T-helper 2 cell treated with Interferon-gamma antibody and Interleukin-4, amounts not matched to agents 5 μg/mL and 100 μg/mL, for 36 hours (primary cell): ENCODE measurements around the gene PSG4.
"Not testable (repeated sequence)": the region's sequence is repeated elsewhere in the genome, so short reads cannot be mapped to it uniquely, and the experiment has no call there.

Source experiments
- DNase-seq: peaks from one replicate; pipeline ENCODE4 v3.0.0; 2021; ENCODE audit warnings: low spot score
- H3K27ac Mint-ChIP-seq: one replicate; pipeline ENCODE4 v1.8.0; 2021; ENCODE audit warnings: mild to moderate bottlenecking, mixed read lengths
- H3K27me3 Mint-ChIP-seq: one replicate; pipeline ENCODE4 v1.8.0; 2021; ENCODE audit warnings: low read depth, mixed read lengths
- H3K36me3 Mint-ChIP-seq: one replicate; pipeline ENCODE4 v1.8.0; 2021; ENCODE audit warnings: low read depth, mixed read lengths
- H3K4me1 Mint-ChIP-seq: one replicate; pipeline ENCODE4 v1.8.0; 2021; ENCODE audit warnings: low read depth, mixed read lengths
- H3K4me3 Mint-ChIP-seq: one replicate; pipeline ENCODE4 v1.8.0; 2022; ENCODE audit warnings: mild to moderate bottlenecking, moderate library complexity, mixed read lengths
- H3K9me3 Mint-ChIP-seq: one replicate; pipeline ENCODE4 v1.8.0; 2021; ENCODE audit warnings: mixed read lengths

PSG4 gene

DNA sequence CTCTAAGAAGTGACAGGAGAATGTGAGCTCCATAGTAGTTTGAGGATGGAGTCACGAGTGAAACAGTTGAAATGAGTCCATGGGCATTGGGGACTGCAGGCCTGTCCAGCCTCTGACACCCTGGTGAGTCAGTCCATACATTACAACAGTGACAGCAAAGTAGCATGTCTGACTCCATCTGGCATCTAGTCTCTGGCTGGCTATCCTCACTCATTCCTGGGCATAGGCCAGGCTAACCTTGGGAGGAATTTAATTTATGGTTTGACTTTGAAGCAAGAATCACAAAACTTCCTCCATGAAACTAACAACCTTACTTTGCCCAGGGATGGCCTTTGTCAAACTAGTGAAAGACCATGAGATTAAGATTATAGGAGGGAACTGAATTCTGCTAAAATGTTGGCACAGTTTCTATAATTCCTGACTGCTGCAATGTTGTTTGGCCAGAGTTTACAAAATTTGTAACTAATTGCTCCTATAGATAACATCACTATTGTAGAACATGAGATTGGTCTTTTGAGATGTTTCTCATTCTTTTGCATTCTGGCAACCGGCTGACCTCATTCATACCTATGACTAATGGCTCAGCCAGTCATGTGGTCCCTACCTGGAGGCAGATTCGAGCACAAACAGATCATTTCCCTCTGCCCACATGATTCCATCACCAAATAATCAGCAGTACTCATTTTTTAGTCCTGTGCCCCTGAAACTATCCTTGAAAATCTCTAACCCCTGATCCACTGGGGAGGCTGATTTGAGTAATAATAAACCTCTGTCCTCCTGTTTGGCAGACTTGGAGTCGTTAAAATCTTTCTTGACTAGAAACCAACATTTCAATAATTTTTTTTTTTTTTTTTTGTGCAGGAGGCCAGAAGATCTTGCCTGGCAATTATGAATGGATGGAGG is 23.3 kb downstream of the PSG4 start:
- H3K4me3 Mint-ChIP-seq, H3K27me3 Mint-ChIP-seq, DNase-seq, H3K4me1 Mint-ChIP-seq, H3K9me3 Mint-ChIP-seq, H3K27ac Mint-ChIP-seq, H3K36me3 Mint-ChIP-seq: not testable (repeated sequence)

DNA sequence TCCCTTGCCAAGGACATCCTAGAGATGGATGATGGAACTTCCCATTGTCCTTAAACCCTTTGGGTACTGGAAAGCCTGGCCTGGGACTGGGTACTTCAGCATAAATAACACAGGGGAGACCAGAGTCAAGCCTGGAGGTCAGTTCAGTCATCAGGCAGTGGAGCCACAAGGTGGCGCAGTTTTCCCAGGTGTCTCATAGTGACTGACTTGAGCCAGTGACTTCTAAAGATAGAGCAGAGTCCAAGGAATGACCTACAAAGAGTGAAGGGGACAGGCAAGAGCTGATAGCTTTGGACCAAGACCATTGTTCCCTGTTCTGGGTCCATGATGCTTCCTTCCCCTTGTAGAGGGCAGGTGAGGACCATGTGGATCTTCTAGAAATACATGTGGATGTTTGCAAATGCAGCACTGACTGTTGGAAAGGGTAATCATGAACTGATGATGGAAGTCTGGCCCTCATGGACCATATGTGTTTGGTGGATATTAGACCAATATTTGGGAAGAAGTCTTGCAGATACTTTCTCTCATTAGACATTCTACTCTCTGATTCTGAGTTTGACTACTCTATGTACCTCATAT is 25.8 kb downstream of the PSG4 start:
- not testable (repeated sequence) for H3K4me1 Mint-ChIP-seq, H3K4me3 Mint-ChIP-seq, H3K9me3 Mint-ChIP-seq, H3K36me3 Mint-ChIP-seq, H3K27ac Mint-ChIP-seq, DNase-seq, H3K27me3 Mint-ChIP-seq

DNA sequence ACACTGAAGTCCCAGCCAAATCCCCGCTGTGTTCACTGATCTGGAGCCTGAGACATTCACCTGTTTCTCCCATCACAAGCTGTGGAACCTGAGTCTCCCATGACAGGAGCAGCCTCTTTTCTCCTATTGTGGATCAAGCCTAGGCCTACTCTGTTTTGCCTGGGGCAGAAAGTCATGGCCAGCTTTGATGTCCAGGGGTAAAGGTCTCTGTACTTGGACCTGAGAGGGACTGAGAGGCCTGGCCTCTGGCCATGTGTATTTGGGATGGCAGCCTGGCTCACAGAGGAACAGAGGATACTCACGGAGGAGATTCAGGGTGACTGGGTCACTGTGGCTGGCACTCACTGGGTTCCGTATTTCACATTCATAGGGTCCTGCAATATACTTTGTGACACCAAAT is 26.9 kb downstream of the PSG4 start:
- H3K4me1 Mint-ChIP-seq, H3K27ac Mint-ChIP-seq, H3K4me3 Mint-ChIP-seq, DNase-seq, H3K27me3 Mint-ChIP-seq, H3K36me3 Mint-ChIP-seq, H3K9me3 Mint-ChIP-seq: not testable (repeated sequence)

DNA sequence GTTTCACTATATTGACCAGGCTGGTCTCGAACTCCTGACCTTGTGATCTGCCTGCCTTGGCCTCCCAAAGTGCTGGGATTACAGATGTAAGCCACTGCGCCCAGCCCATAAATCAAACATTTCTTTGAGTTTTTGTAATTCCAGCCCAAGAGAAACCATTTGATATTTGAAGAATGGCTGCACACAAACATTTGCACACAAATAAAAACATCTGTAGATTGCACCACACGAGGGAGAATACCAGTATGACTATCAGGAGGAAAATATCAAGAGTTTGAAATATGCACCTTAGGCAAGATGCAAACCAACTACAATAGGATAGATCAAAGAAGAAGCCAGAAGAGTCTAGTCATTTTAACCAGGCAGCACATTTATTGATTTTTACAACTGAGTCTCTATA is 39.5 kb downstream of the PSG4 start:
- H3K9me3 Mint-ChIP-seq, H3K27ac Mint-ChIP-seq, H3K36me3 Mint-ChIP-seq, H3K4me3 Mint-ChIP-seq, DNase-seq, H3K4me1 Mint-ChIP-seq, H3K27me3 Mint-ChIP-seq: not testable (repeated sequence)

DNA sequence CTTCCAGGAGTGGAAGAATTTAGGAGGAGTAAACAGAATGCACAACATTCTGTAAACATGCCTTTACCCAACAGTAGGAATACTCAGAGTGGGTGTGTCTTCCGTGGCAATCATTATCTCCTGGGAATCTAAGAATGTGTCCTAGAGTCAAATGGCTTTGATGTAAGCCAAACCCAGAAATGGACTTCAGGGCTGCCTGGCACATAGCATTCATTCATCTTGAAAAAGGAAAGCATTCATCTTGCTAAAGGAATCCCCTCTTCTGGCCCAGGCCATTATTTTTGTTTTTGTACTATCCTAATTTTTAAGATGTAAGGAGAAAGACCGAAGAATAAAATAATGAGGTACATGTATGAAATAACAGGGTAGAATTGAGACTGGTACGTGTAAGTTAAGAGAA is 42.3 kb downstream of the PSG4 start:
- not testable (repeated sequence) for H3K4me3 Mint-ChIP-seq, H3K9me3 Mint-ChIP-seq, H3K27ac Mint-ChIP-seq, H3K27me3 Mint-ChIP-seq, DNase-seq, H3K36me3 Mint-ChIP-seq, H3K4me1 Mint-ChIP-seq

DNA sequence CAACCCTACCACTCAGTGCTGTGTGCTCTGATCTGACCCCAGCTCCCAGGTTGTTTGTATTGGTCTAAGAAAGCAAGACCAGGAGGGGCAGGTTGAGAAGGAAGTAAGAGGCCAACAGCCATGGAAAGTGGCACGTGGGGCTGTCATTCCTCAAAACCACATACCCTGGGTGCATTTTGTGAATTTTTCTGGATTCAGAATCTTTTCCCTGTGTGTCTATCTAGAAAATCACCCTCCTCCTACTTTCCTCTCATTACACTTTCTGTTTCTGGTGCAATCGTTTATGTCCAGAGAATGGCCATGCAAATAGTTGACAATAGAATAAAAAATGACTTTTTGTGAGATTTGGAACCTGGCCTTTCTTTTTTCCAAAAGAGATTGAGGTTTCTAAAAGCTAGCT is 43.2 kb downstream of the PSG4 start:
- H3K4me1 Mint-ChIP-seq, H3K9me3 Mint-ChIP-seq, DNase-seq, H3K27ac Mint-ChIP-seq, H3K4me3 Mint-ChIP-seq, H3K27me3 Mint-ChIP-seq, H3K36me3 Mint-ChIP-seq: not testable (repeated sequence)

DNA sequence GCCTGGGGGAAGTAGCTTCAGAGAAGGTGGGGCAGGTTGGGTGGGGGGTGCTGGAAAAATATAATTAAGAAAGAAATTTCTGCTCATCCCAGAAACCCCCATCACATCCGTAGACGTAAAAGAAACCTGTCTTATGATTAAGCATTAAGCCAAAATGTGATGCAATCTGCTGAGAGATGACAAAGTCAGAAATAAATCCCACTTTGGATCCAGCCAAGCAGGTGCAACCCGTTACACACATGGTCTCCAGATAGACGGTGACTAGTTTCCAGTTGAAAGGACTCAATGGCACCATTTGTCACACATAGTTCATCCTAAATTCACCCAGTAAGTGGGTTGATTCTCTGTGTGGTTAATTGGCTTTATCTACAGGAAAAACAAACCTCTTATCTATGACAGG is 53.2 kb downstream of the PSG4 start:
- DNase-seq: no peak
- no peak overlapping the region for H3K27ac Mint-ChIP-seq

DNA sequence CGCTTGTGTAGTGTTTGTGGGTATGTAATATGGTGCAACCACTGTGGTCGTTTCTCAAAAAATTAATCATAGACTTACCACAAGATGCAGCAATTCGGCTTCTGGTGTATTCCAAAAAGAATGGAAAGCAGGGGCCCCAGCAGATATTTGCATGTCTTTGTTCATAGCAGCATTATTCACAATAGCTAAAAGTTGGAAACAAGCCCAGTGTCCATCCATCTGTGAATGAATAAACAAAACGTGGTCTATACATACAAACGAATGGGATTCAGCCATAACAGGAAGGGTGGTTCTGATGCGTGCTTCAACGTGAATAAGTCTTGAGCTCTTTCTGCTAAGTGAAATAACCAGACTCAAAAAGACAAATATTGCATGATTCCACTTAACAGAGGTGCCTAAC is 55.6 kb downstream of the PSG4 start:
- H3K4me1 Mint-ChIP-seq, H3K36me3 Mint-ChIP-seq, H3K4me3 Mint-ChIP-seq, H3K27me3 Mint-ChIP-seq, H3K9me3 Mint-ChIP-seq, H3K27ac Mint-ChIP-seq, DNase-seq: not testable (repeated sequence)

More for the DNA sequence above, 53.2 kb downstream of the PSG4 start:
- no peaks in the 10 kb centered on the region for H3K4me1 Mint-ChIP-seq
- H3K27me3 Mint-ChIP-seq: no peaks in the 10 kb centered on the region
- no peaks in the 10 kb centered on the region for H3K36me3 Mint-ChIP-seq
- no peak overlapping the region for H3K4me3 Mint-ChIP-seq
- no peaks in the 10 kb centered on the region for H3K9me3 Mint-ChIP-seq

DNA sequence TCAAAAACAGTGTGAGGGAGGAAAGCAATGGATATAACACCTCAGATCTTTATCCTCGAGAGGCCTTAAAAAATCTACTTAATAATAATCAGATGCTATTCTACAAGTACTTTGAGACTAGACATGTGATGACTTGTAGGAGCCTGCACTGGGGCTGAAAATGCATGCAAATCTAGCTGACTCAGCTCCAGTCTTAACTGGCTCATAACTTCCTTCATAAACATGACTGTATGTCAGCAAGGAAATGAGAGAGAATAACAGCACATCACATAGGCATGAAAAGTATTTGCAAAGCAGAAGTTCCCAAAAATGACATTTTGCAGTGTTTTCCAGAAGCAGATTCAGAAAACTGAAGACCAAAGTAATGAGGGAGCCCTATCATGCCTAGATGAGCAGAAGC is 57.2 kb downstream of the PSG4 start:
- no peak for DNase-seq
- no peaks in the 10 kb centered on the region for H3K36me3 Mint-ChIP-seq
- no peak overlapping the region for H3K27ac Mint-ChIP-seq
- H3K9me3 Mint-ChIP-seq: peaks cover 4% of the 10 kb centered on the region
- no peaks in the 10 kb centered on the region for H3K27me3 Mint-ChIP-seq
- no peak overlapping the region for H3K4me3 Mint-ChIP-seq
- no peaks in the 10 kb centered on the region for H3K4me1 Mint-ChIP-seq
